Fibroblast of lung (primary cell): ENCODE measurements around the gene ROR2. TPM values are rescaled to one million over a fixed set of nuclear protein-coding genes. Genes with fewer than 3 reads are reported as not detected.

Experiments
- DNase-seq, 2 donors: peaks; one replicate each; pipeline versions ENCODE4 v3.0.0 to v3.0.0-alpha.2; 2010; ENCODE audit warnings: low read depth in 2 of 2
- H2AFZ ChIP-seq: 2 replicates; pipeline ENCODE4 v1.5.1; 2012; ENCODE audit warnings: low read length, control low read depth, inconsistent platforms
- H3K27ac ChIP-seq: 2 replicates; pipeline ENCODE4 v1.5.1; 2011; ENCODE audit warnings: low read length, control low read depth; ENCODE audit not compliant: insufficient read depth
- H3K27me3 ChIP-seq: 2 replicates; pipeline ENCODE4 v1.5.1; 2011; ENCODE audit warnings: mild to moderate bottlenecking, low read length; ENCODE audit not compliant: control insufficient read depth, insufficient read depth
- H3K36me3 ChIP-seq: 2 replicates; pipeline ENCODE4 v1.5.1; 2011; ENCODE audit warnings: low read length; ENCODE audit not compliant: control insufficient read depth, insufficient read depth
- H3K4me1 ChIP-seq: 2 replicates; pipeline ENCODE4 v1.5.1; 2011; ENCODE audit warnings: low read length; ENCODE audit not compliant: control insufficient read depth, insufficient read depth; ENCODE audit errors: extremely low read depth
- H3K4me2 ChIP-seq: 2 replicates; pipeline ENCODE4 v1.5.1; 2011; ENCODE audit warnings: low read length, control low read depth; ENCODE audit not compliant: insufficient read depth; ENCODE audit errors: extremely low read depth
- H3K4me3 ChIP-seq, 4 experiments: fragments of 200-600 bp in 1 of 4; sonication (generic) in 1 of 4; replicated peaks in 1 of 4; 2 replicates each; pipeline ENCODE4 v1.5.1; 2011 to 2016; ENCODE audit warnings: low read length in 4 of 4, low read depth in 3 of 4, mild to moderate bottlenecking in 3 of 4, control low read depth in 2 of 4, inconsistent platforms in 1 of 4, mixed read lengths in 1 of 4; ENCODE audit not compliant: insufficient read depth in 1 of 4; ENCODE audit errors: control extremely low read depth in 1 of 4
- H3K79me2 ChIP-seq: 2 replicates; pipeline ENCODE4 v1.5.1; 2012; ENCODE audit warnings: mild to moderate bottlenecking, low read length, inconsistent platforms; ENCODE audit not compliant: control insufficient read depth, insufficient read depth
- H3K9ac ChIP-seq: 2 replicates; pipeline ENCODE4 v1.5.1; 2011; ENCODE audit warnings: mild to moderate bottlenecking, low read length, control low read depth; ENCODE audit not compliant: insufficient read depth
- H3K9me3 ChIP-seq: 2 replicates; pipeline ENCODE4 v1.5.1; 2012; ENCODE audit warnings: low read depth, low read length; ENCODE audit not compliant: control insufficient read depth, insufficient read depth
- H4K20me1 ChIP-seq: 2 replicates; pipeline ENCODE4 v1.5.1; 2011; ENCODE audit warnings: low read length; ENCODE audit not compliant: control insufficient read depth, insufficient read depth; ENCODE audit errors: extremely low read depth
- EZH2 ChIP-seq: IDR thresholded peaks from 2 replicates; pipeline ENCODE4 v1.5.1; 2012; ENCODE audit warnings: low read length, control low read depth, mild to moderate bottlenecking; ENCODE audit errors: missing control alignments
- polyA plus RNA-seq, 2 donors: library from polyadenylated mRNA; depleted of rRNA in 1 of 2; stranded (reverse) in 1 of 2; unstranded in 1 of 2; fragments of >200 nt; gene quantifications; 2 replicates each; pipeline ENCODE4 v1.2.1, GENCODE V29; 2011 to 2012; ENCODE audit warnings: missing spikeins in 1 of 2
- total RNA-seq: library from RNA; depleted of rRNA; stranded (reverse); fragments of >200 nt; gene quantifications from 2 replicates; pipeline ENCODE4 v1.2.1, GENCODE V29; 2014
- TF ChIP-seq, protein P1 (sequence below), 2 donors: IDR thresholded peaks in 1 of 2; conservative IDR thresholded peaks in 1 of 2; 1 replicate in 1 of 2; 2 replicates in 1 of 2; pipeline ENCODE4 v1.5.1; 2011 to 2012; ENCODE audit warnings: low read length in 2 of 2, control low read depth in 1 of 2, inconsistent platforms in 1 of 2, low read depth in 1 of 2, mild to moderate bottlenecking in 1 of 2

ROR2 gene
- total and polyA plus RNA-seq, 2 donors (not counting 1 experiment from before 2014, with no cell fraction given): 2.3 to 27.9 TPM

DNA sequence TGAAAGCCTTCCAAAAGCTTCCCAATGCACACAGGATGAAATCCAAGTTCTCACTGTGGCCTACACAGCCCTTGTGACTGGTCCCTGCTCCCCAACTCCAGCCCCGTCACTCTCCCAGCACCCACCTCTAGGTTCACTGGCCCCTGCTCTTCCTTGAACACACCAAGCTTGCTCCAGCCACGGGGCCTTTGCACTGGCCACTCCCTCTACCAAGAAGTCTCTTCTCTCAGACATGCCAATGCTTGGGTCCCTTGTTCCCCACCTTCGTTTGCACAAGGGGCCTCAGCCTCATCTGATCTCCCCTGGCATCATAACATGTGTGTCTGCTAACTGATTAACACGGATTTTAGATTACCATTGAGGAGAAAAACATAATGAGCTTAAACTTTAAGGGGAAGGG lies 56.0 kb downstream of the ROR2 start:
- Histone ChIP-seq H3K79me2 (no peaks in the 10 kb centered on the region), H3K36me3 (no peaks in the 10 kb centered on the region), H3K4me1 (no peaks in the 10 kb centered on the region), H3K4me3 (no peak overlapping the region), H3K9me3 (no peaks in the 10 kb centered on the region), H3K9ac (no peak overlapping the region), H2AFZ (no peak overlapping the region), H4K20me1 (no peaks in the 10 kb centered on the region), H3K4me2 (no peak overlapping the region), H3K27me3 (no peaks in the 10 kb centered on the region), H3K27ac (no peak overlapping the region)
- no peak for DNase-seq
- TF ChIP-seq, protein P1, sequence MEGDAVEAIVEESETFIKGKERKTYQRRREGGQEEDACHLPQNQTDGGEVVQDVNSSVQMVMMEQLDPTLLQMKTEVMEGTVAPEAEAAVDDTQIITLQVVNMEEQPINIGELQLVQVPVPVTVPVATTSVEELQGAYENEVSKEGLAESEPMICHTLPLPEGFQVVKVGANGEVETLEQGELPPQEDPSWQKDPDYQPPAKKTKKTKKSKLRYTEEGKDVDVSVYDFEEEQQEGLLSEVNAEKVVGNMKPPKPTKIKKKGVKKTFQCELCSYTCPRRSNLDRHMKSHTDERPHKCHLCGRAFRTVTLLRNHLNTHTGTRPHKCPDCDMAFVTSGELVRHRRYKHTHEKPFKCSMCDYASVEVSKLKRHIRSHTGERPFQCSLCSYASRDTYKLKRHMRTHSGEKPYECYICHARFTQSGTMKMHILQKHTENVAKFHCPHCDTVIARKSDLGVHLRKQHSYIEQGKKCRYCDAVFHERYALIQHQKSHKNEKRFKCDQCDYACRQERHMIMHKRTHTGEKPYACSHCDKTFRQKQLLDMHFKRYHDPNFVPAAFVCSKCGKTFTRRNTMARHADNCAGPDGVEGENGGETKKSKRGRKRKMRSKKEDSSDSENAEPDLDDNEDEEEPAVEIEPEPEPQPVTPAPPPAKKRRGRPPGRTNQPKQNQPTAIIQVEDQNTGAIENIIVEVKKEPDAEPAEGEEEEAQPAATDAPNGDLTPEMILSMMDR (conservative IDR thresholded peaks at IDR 0.05 in 1 of 2, IDR thresholded peaks at IDR 0.05 in 1 of 2; ENCODE audit: low read depth in 1 of 2, low read length in 2 of 2): no peak
- TF ChIP-seq EZH2: no peak

DNA sequence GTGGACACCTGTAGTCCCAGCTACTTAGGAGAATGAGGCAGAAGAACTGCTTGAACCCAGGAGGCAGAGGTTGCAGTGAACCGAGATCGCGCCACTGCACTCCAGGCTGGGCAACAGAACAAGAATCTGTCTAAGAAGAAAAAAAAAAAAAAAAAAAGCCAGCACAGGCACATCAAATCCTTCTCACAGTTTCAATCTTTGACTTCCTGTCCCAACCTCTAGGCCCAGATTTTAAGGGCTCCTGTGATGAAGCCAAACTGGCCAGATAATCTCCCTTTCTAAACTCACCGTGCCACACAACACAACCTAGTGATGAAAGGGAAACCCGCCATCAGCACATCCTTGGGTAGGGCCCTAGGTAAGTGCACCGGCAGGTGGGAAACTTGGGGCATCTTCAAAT lies 58.1 kb downstream of the ROR2 start:
- Histone ChIP-seq H2AFZ (no peak overlapping the region), H3K4me3 (no peak overlapping the region), H3K27me3 (no peaks in the 10 kb centered on the region), H3K4me1 (peaks cover 1% of the 10 kb centered on the region), H3K4me2 (no peak overlapping the region), H3K27ac (no peak overlapping the region), H3K36me3 (no peaks in the 10 kb centered on the region), H3K9me3 (no peaks in the 10 kb centered on the region), H3K9ac (no peak overlapping the region), H4K20me1 (no peaks in the 10 kb centered on the region), H3K79me2 (no peaks in the 10 kb centered on the region)
- no peak for TF ChIP-seq EZH2
- TF ChIP-seq, protein P1 (conservative IDR thresholded peaks at IDR 0.05 in 1 of 2, IDR thresholded peaks at IDR 0.05 in 1 of 2; ENCODE audit: low read depth in 1 of 2, low read length in 2 of 2): no peak
- DNase-seq: no peak

GRCh38 chr9:91890662-91891061 lies 59.4 kb downstream of the ROR2 start:
- Histone ChIP-seq H3K4me2 (no peak overlapping the region), H4K20me1 (no peaks in the 10 kb centered on the region), H3K9me3 (no peaks in the 10 kb centered on the region), H3K4me1 (peaks cover 5% of the 10 kb centered on the region), H3K79me2 (no peaks in the 10 kb centered on the region), H3K9ac (no peak overlapping the region), H3K4me3 (no peak overlapping the region), H2AFZ (no peak overlapping the region), H3K36me3 (no peaks in the 10 kb centered on the region), H3K27me3 (no peaks in the 10 kb centered on the region), H3K27ac (no peak overlapping the region)
- TF ChIP-seq, protein P1 (conservative IDR thresholded peaks at IDR 0.05 in 1 of 2, IDR thresholded peaks at IDR 0.05 in 1 of 2; ENCODE audit: low read depth in 1 of 2, low read length in 2 of 2): no peak
- TF ChIP-seq EZH2: no peak
- DNase-seq: no peak
